Measurements from ENCODE around the gene XIRP1. TPM values are rescaled to one million over a fixed set of nuclear protein-coding genes. Genes with fewer than 3 reads are reported as not detected.
A peak's percentile ranks its signal among the peaks of the same experiment; 100 is the strongest.

Gene XIRP1
- total RNA-seq, 1 donor from 2014 or later: 0.10 TPM

GRCh38 chr3:39166134-39166710 is 26.2 kb downstream of the XIRP1 start:
- Mint-ChIP-seq H3K4me1 (ENCODE audit: low read depth) (peaks cover 10% of the 10 kb centered on the region), H3K27ac (ENCODE audit: unreplicated experiment) (peak overlapping the region; percentile 10), H3K36me3 (ENCODE audit: low read depth) (no peaks in the 10 kb centered on the region), H3K27me3 (ENCODE audit: low read depth) (no peaks in the 10 kb centered on the region), H3K4me3 (ENCODE audit: unreplicated experiment) (no peak overlapping the region), H3K9me3 (ENCODE audit: low read depth) (no peaks in the 10 kb centered on the region)
- no peak for TF ChIP-seq CTCF (IDR thresholded peaks at IDR 0.05)
- no peak for DNase-seq (ENCODE audit: low spot score)

- H3K4me3 Mint-ChIP-seq (ENCODE audit: unreplicated experiment): no peak overlapping the region
- H3K4me1 Mint-ChIP-seq (ENCODE audit: low read depth): peaks cover 10% of the 10 kb centered on the region
- H3K9me3 Mint-ChIP-seq (ENCODE audit: low read depth): no peaks in the 10 kb centered on the region
- no peaks in the 10 kb centered on the region for H3K27me3 Mint-ChIP-seq (ENCODE audit: low read depth)
- no peak overlapping the region for H3K27ac Mint-ChIP-seq (ENCODE audit: unreplicated experiment)
- DNase-seq (ENCODE audit: low spot score): no peak
- H3K36me3 Mint-ChIP-seq (ENCODE audit: low read depth): no peaks in the 10 kb centered on the region
- TF ChIP-seq CTCF (IDR thresholded peaks at IDR 0.05): no peak
Measured at GRCh38 chr3:39165518-39165917, 26.9 kb downstream of the XIRP1 start.

GRCh38 chr3:39164414-39164813 is 28.0 kb downstream of the XIRP1 start:
- no peak overlapping the region for H3K27ac Mint-ChIP-seq (ENCODE audit: unreplicated experiment)
- H3K36me3 Mint-ChIP-seq (ENCODE audit: low read depth): no peaks in the 10 kb centered on the region
- H3K9me3 Mint-ChIP-seq (ENCODE audit: low read depth): no peaks in the 10 kb centered on the region
- H3K4me1 Mint-ChIP-seq (ENCODE audit: low read depth): peaks cover 10% of the 10 kb centered on the region
- H3K27me3 Mint-ChIP-seq (ENCODE audit: low read depth): no peaks in the 10 kb centered on the region
- no peak for TF ChIP-seq CTCF (IDR thresholded peaks at IDR 0.05)
- DNase-seq (ENCODE audit: low spot score): no peak
- no peak overlapping the region for H3K4me3 Mint-ChIP-seq (ENCODE audit: unreplicated experiment)

- no peak for DNase-seq (ENCODE audit: low spot score)
- TF ChIP-seq CTCF (IDR thresholded peaks at IDR 0.05): no peak
- no peaks in the 10 kb centered on the region for H3K9me3 Mint-ChIP-seq (ENCODE audit: low read depth)
- no peaks in the 10 kb centered on the region for H3K27me3 Mint-ChIP-seq (ENCODE audit: low read depth)
- peaks cover 6% of the 10 kb centered on the region for H3K4me1 Mint-ChIP-seq (ENCODE audit: low read depth)
- no peak overlapping the region for H3K27ac Mint-ChIP-seq (ENCODE audit: unreplicated experiment)
- no peak overlapping the region for H3K4me3 Mint-ChIP-seq (ENCODE audit: unreplicated experiment)
- H3K36me3 Mint-ChIP-seq (ENCODE audit: low read depth): no peaks in the 10 kb centered on the region
Measured at GRCh38 chr3:39158148-39158715, 34.2 kb downstream of the XIRP1 start.

GRCh38 chr3:39157359-39157758 is 35.0 kb downstream of the XIRP1 start:
- no peak overlapping the region for H3K27ac Mint-ChIP-seq (ENCODE audit: unreplicated experiment)
- TF ChIP-seq CTCF (IDR thresholded peaks at IDR 0.05): no peak
- no peaks in the 10 kb centered on the region for H3K9me3 Mint-ChIP-seq (ENCODE audit: low read depth)
- DNase-seq (ENCODE audit: low spot score): no peak
- no peak overlapping the region for H3K4me3 Mint-ChIP-seq (ENCODE audit: unreplicated experiment)
- H3K4me1 Mint-ChIP-seq (ENCODE audit: low read depth): peaks cover 9% of the 10 kb centered on the region
- peaks cover 2% of the 10 kb centered on the region for H3K36me3 Mint-ChIP-seq (ENCODE audit: low read depth)
- H3K27me3 Mint-ChIP-seq (ENCODE audit: low read depth): no peaks in the 10 kb centered on the region

All from chondrocyte (in vitro differentiated cells).